GM19240 (cell line): Measurements from ENCODE around the gene UBE2F.

Experiments used
- DNase-seq: peaks from one replicate; pipeline ENCODE4 v3.0.0; 2011; ENCODE audit warnings: low spot score; ENCODE audit not compliant: insufficient read length

UBE2F gene, protein sequence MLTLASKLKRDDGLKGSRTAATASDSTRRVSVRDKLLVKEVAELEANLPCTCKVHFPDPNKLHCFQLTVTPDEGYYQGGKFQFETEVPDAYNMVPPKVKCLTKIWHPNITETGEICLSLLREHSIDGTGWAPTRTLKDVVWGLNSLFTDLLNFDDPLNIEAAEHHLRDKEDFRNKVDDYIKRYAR

DNA sequence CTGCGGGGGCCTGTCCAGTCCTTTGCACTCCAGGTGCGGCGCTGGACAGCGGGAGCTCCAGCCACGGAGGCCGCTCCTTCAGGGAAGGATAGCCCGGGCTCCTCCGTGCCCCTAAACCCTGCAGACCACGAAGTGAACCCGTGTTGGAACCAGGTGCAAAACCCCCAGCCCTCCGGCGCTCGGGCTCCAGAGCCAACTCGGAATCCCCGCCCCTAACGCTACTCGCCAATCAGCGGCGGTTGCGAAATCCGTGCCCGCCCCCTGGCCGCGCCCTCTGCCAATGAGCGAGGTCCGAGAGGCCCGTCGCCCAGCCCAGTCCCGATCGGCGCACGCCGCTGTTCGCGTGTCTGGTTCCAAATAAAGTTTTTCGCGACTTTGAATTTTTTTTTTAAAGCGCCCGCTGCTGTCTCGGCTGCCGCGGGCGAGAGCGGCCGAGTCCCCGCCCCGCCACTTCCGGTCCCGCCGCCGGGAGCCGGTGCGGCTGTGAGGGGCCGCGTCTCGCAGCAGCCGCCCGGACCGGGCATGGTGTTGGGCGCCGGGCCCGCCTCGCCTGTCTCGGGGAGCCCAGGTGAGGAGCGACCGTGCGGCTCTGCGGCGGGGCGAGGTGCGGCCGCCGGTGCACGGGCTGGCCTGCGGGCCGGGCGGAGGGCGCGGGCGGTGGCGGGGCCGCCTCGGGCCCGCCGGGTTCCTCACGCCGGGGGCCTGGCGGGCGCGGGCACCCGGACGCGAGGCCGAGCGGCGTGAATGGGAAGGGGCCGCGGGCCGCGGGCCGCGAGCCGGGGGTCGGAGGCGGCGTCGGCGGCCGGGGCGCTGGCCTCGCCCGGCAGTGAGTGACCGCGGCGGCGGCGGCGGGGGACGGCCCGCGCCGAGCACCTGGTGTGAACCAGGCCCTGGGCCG, at the start of gene UBE2F:
UBE2F (plus strand) TSS at position 450 of the 898 bp plus-strand sequence. CDS start 6,094 bp downstream, outside the sequence.
- DNase-seq, result peak; percentile 99

DNA sequence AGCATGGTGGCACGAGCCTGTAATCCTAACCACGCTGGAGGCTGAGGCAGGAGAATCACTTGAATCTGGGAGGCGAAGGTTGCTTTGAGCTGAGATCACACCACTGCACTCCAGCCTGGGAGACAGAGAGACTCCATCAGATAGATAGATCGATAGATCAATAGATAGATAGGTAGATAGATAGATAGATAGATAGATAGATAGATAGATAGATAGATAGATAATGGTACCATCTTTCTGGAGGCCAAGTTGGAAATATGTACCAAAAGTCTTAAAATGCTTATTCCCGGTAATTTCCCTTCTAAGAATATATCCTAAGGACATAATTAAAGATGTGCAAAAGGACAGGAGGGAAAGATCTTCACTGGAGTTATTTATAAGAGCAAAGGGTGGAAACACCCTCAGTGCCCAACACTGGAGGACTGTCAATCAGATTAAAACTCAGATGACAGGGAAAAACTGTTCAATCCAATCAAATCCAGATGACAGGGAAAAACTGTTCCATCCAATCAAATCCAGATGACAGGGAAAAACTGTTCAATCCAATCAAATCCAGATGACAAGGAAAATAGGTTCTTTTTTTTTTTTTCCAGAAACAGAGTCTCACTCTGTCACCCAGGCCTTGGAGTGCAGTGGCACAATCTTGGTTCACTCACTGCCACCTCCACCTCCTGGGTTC, 49.0 kb upstream of the UBE2F start:
- no peak for DNase-seq

DNA sequence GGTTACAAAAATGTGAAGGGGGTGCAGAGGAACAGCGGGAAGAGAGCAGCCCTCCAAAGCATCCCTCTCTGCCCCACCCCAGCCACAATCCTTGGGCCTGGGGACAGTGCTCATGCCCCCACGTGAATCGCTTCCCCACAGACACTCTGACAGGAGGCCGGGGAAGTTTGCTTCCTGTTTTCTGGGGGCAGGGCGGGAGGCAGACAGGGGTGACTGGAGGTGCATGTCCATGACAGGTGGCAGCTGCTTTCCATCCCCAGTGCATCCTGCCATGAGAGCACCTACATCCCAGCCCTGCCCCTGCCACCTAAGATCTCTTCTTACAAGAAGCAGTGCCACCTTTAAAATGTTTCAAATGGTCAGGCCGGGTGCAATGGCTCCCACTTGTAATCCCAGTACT, 47.2 kb upstream of the UBE2F start:
- DNase-seq, result no peak

DNA sequence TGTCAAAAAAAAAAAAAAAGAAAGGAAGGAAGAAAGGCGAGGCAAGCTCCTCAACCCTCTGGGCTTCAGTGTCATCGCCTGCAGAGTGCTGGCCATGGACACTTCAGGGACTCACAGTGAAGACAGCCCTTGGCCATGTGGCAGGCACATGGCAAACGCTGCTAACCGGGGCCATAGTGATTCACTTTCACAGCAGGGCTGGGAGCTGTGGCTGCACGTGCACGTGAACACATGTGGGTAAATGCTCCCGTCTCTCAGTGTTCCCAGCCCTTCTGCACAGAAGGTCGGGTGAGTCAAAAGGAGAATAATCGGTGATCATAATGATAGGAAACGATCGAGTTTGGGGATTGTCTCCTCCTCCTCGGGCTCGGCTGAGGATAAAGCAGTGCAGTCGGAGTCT, 46.1 kb upstream of the UBE2F start:
- DNase-seq, result no peak

DNA sequence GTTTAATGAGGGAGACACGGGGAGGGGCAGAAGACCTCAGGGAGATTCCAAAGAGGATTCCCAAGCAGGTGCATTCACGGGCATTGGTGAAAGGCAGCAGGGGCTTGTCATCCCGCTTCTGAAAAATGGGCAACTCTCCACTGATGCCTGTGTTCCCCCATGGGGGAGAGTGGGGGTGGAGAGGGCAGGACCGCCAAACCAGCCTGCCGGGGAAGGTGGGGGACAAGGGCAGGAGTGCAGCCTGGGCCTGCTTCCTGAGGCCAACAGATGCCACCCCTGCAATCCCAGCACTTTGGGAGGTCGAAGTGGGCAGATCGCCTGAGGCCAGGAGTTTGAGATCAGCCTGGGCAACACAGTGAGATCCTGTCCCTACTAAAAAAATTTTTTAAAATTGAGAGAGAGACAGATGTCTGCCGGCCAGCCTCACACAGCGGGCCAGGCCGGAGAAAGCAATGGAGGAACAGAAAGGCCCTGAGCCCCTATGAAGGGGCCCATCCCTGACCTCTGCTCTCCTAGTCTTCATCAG, 44.8 kb upstream of the UBE2F start:
- DNase-seq, result no peak

DNA sequence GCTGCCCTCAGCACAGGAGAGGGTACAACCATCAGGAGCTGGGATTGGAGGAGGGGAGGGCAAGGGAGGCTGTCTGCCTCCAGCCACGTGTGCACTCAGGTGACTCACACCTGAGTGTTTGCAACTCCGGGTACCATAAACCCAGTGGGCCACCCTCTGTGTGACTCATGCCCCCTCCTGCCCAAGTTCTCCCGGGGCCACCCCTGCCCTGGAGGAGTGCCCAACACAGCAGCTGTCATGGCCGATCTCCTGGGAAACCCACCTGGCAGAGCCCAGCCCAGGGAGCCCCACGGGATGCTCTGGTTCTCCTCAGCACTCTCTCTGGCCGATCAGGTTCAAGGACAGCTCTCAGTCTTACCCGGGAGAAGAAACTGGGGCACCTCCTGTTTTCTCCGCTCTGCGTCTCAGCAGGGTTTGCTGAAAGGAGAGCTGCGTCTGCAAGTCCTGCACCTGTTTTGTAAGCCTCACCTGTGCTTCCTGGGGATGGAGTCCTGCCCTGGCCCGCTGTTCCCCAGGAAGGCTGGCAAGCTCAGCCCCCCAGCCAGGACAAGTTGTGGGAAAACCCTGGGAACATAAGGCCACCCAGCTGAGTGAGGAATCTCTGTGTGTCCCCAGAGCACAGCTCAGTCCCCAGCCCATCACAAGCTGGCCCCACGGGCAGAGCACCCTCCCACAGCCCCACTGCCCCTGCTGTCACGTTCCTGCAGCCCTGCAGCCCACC, 44.0 kb upstream of the UBE2F start:
- DNase-seq, result no peak

DNA sequence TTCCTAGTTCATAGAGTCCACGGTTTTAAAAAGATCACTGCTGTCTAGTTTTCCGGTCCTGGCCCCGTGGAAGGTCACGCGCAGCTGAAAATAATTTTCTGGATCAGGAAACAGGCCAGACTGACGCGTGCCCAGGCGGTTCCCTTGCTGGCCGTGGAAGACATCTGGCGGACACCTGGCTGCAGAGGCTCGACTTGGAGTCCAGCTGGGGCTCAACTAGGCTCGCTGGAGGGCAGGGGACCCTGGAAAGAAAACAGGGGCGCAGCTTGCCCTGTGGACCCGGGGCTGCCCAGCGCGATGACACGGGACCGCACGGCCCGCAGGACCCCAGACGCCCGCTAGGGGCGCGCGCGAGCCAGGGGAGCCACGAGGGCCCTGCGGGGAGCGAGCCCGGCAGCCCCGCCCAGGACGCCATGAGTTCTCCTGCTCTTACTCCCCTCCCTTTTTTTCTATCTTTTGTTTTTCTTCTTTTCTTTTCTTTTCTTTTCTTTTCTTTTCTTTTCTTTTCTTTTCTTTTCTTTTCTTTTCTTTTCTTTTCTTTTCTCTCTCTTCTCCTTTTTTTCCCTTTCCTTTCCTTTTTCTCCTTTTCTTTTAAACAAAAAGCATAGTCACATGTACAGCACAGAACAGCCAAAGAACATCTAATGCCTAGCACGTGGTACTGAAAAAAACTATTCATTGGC, 43.2 kb upstream of the UBE2F start:
- peak; percentile 95 for DNase-seq

DNA sequence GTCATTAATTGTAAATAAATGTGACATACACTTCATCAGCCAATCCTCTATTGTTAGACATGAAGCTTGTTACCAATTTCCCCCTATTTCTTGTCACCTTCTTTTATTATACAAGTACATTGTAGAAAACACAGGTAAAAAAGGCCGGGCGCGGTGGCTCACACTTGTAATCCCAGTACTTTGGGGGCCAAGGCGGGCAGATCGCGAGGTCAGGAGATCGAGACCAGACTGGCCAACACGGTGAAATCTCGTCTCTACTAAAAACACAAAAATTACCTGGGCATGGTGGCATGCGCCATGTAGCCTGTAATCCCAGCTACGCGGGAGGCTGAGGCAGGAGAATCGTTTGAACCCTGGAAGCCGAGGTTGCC, 42.7 kb upstream of the UBE2F start:
- DNase-seq, result no peak

DNA sequence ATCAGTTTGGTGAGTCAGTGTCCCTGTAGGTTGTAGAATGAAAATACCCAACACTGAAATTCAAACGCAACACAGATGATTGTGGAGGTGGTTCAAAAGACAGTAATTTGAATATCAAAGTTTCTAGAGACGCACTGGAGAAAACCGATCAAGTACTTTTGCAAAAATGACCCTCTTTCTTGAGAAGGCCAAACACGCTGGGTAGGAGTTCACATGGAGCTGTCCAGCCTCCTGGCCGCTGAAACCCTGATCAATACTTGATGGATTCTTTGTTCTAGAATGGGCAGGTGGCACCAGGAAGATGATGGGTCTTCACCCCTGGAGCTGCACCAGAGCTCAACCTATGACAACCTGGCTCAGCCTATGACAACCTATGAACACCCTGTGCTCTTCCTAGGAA, 39.7 kb upstream of the UBE2F start:
- no peak for DNase-seq

DNA sequence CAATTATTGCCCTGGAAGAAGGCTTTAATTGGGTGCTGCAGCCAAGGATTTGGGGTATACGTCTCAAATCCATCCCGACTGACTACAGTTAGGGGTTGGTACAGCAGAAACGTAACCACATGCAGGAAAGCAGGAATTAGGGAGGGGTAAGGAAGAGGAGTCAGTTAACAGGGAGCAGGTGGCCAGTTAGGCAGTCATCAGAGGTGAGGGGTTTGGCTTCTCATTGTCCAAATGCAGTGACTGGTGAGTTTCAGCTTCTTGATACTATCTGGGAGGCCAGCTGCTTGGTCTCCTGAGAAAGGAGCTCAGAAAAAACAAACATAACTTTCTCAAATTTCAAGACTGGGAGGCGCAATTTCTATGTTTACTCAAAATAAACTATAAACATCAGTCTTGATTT, 38.8 kb upstream of the UBE2F start:
- no peak for DNase-seq

DNA sequence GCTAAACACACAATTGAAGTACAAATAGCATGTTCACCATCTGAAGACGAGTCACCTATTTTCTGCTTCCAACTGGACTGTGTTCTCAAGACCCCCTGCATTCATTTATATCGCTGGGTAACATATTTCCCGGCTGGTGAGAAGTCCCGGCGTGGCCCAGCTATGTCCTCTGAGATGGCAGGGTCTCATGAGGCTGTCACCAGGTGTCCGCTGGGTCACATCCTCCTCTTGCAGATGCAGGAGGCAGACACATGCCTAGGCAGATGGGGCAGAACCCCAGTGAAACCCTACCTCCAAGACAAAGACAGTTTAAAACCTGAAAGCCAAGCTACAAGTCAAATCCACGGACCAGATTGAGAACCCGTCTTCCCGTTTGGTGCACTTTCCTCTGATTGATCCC, 36.8 kb upstream of the UBE2F start:
- no peak for DNase-seq

DNA sequence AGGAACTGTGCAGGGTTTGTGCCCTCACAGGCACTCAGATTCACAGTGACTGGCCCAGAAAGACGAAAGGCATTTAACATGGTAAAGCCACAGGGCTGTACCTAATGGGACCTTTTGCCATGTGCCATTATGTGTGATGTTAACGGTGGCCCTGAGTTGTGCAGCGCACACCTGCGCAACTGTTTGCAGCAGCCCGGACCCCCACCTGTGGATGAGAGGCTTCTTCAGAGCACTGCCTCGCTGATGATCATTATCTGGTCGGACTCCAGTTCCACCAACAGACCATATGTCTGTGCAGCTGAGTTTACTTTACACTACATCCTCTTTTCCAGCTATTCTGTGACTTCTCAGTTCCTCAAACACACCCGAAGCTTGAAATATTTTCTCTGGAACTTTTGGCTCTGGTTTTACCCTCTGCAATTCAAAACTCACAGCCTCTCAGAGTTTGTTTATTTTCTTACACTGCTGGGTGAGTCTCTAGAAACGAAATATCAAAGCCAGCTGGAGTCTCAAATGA, 35.6 kb upstream of the UBE2F start:
- no peak for DNase-seq

DNA sequence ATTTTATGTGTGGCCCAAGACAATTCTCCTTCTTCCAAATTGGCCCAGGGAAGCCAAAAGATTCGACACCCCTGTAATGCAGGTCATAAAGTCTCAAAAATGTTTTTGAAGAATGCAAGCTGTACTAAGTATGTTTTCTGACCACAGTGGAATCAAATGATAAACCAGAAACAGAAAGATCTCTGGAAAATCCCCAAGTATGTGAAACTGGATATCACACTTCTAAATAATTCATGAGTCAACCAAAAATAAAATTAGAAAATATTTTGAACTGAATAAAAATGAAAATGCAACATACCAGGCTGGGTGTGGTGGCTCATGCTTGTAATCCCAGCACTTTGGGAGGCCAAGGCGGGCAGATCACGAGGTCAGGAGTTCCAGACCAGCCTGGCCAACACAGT, 34.1 kb upstream of the UBE2F start:
- no peak for DNase-seq

DNA sequence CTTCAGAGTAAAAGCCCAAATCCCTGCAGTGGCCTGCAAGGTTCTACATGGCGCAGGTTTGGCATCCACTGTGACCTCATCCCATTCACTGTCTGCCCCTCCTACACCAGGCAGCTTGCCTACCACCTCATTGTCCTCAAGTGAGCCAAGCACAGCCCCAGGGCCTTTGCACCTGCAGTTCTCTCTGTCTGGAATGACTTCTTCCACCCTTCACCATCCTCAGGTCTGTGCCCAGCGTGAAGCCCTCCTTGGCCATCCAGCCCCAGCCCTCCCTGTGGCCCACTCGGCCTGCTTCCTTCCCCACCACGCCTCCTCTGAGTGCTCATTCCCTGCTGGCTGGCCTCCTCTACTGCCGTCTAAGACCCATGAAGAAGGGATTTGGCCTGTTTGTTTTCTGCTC, 32.6 kb upstream of the UBE2F start:
- DNase-seq, result no peak

DNA sequence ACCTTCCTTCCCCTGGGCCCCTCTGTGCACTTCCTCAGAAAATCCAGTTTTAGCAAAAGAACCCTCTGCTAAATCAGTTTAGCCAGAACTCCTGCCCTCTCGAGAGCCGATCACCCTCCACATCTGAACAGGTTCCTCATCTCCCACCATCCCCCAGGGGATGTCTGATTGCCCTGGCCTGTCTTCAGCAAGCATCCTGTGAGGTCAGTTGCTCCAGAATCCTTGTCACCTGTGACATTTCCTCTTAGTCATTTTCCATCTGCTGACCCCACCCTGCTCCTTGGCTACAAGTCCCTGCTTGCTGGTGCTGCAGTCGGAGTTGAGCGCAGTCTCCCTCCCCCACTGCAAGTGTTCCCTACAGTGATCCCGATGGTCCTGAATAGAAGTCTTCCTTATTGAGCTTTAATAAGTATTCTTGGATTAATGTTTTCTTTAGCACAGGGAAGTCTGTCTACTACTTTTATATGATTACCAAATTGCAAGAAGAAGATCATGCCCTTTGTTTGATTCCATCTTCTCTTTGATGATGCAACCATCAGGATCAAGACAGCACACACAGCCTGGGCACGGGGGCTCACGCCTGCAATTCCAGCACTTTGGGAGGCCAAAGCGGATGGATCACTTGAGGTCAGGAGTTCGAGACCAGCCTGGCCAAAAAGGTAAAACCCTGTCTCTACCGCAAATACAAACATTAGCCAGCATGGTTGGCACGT, 30.9 kb upstream of the UBE2F start:
- DNase-seq, result no peak

DNA sequence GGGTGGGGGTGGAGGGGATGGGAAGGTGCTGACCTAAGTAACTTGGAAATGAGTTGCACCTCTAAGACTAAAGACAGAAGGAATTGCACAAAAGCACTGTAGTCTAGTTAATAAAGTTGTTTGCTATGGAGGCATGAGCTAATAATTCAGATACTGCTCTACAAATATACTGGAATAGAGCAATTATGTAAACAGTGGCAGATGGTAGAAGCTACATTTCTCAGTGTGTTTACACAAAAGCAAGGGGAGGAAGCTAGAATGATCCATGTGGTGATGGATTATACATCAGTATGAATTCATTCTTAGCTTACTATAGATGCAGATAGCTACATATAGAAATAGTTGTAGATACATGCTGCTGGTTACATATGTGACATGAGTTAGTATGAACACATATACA, 27.6 kb upstream of the UBE2F start:
- DNase-seq, result no peak

DNA sequence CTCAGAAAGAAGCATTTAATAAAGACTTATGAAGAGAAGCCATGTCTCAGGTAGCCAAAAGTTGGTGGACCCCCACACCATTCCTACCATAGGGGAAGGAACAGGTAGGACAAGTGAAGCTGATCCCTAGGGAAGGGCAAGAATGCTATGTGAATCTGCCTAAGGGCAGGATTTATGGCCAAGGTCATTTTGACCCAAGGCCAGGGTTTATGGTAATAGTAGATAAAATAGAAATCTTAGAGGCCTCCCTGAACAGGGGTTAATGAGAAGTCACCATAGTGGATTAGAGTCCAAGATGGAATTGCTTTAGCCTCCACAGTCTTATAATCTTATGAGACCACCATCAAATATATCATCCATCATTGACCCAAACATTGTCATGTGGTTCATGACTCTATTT, 26.0 kb upstream of the UBE2F start:
- DNase-seq, result no peak

DNA sequence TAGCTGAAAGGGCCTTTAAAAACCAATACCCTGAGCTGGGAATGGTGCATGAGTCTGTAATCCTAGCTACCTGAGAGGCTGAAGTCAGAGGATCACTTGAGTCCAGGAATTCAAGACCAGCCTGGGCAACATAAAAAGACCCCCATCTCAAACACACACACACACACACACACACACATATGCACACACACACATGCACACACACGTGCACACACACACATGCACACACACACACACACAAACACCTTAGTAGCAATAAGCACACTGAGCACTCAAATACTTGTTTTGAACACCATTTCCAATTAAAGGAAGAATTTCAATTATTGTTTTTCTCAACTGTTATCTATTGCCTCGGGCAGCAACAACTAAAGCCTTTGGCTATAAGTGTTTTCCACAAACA, 25.6 kb upstream of the UBE2F start:
- DNase-seq, result no peak

DNA sequence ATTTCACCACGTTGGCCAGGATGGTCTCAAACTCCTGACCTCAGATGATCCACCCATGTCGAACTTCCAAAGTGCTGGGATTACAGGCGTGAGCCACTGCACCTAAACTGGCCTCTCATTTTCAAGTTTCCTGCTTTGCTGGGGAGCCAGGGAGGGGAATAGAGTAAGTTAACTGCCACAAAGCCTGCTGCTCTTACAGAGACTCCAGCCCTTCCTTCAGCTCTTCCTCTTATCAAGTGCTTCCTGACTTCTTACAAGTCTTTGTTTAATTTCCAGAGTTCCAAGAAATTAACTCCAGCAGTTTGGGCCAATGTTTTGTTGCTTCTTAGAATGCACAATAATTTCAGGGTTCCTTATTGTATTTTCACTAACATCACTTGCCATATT, 24.3 kb upstream of the UBE2F start:
- no peak for DNase-seq

DNA sequence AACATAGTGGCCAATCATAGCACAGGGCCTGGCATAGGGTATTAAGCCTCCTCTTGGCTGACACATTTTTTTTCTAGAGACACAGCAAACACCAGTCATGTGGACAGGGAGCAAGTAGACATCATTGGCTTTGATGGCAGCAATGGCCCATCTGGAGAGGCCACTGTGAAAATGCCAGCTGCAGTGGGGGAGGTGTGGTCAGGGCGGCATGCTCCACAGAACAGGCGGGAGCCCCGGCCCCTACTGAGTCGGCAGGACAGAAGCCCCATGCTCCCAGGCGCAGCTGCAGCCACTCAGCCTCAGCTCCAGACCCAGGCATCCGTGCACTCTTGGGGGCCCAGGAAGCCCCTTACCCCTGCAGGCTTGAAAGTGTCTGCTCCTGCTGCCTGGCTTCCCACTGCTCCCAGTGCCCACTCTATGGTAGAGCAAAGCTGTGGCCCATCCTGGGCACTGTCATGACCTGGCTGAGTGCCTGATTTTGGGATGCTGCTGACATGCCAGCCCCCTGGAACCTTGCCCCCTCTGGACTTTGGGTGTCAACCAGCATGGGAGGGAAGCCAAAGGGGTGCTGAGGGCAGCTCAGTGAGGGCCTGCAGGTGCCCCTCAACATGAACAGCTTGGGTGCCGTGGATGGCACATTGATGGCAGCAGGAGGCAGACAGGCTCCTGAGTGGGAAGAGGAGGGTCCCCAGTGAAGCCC, 23.3 kb upstream of the UBE2F start:
- no peak for DNase-seq
